Trophoblast cell (in vitro differentiated cells and primary cell): Measurements from ENCODE around the gene METTL26.
A peak's percentile ranks its signal among the peaks of the same experiment; 100 is the strongest.

ENCODE experiments used
- DNase-seq, 2 donors: peaks; one replicate each; pipeline ENCODE4 v3.0.0-alpha.2; 2016
- H2AFZ ChIP-seq: 2 replicates; pipeline ENCODE4 v1.6.1; 2013; ENCODE audit warnings: low read length, moderate library complexity, mild to moderate bottlenecking; ENCODE audit not compliant: insufficient read depth, poor library complexity
- H2AK5ac ChIP-seq: 2 replicates; pipeline ENCODE4 v1.6.1; 2013; ENCODE audit warnings: mild to moderate bottlenecking, low read length
- H2BK120ac ChIP-seq: 2 replicates; pipeline ENCODE4 v1.6.1; 2013; ENCODE audit warnings: low read length, mild to moderate bottlenecking, moderate library complexity; ENCODE audit not compliant: insufficient read depth, poor library complexity
- H2BK12ac ChIP-seq: 2 replicates; pipeline ENCODE4 v1.6.1; 2013; ENCODE audit warnings: mild to moderate bottlenecking, low read length, moderate library complexity
- H2BK5ac ChIP-seq: 2 replicates; pipeline ENCODE4 v1.6.1; 2013; ENCODE audit warnings: low read length, low read depth, moderate library complexity, mild to moderate bottlenecking; ENCODE audit not compliant: poor library complexity
- H3K14ac ChIP-seq: 2 replicates; pipeline ENCODE4 v1.6.1; 2013; ENCODE audit warnings: mild to moderate bottlenecking, low read length
- H3K18ac ChIP-seq: 2 replicates; pipeline ENCODE4 v1.6.1; 2013; ENCODE audit warnings: mild to moderate bottlenecking, low read length
- H3K23ac ChIP-seq: 2 replicates; pipeline ENCODE4 v1.6.1; 2013; ENCODE audit warnings: low read length
- H3K27ac ChIP-seq: 2 replicates; pipeline ENCODE4 v1.5.1; 2013; ENCODE audit warnings: low read depth, mild to moderate bottlenecking, inconsistent platforms, low read length, moderate library complexity
- H3K27me3 ChIP-seq: 2 replicates; pipeline ENCODE4 v1.6.1; 2013; ENCODE audit warnings: inconsistent platforms, mild to moderate bottlenecking, low read length, moderate library complexity; ENCODE audit not compliant: insufficient read depth
- H3K36me3 ChIP-seq, 2 experiments: 1 replicate in 1 of 2; 2 replicates in 1 of 2; pipeline ENCODE4 v1.6.1; 2013; ENCODE audit warnings: low read length in 2 of 2, mild to moderate bottlenecking in 2 of 2, moderate library complexity in 1 of 2; ENCODE audit not compliant: insufficient read depth in 2 of 2, control insufficient read depth in 1 of 2
- H3K4ac ChIP-seq: 2 replicates; pipeline ENCODE4 v1.6.1; 2013; ENCODE audit warnings: low read depth, mild to moderate bottlenecking, low read length, moderate library complexity
- H3K4me1 ChIP-seq, 2 experiments: 1 replicate in 1 of 2; 2 replicates in 1 of 2; pipeline ENCODE4 v1.6.1; 2013; ENCODE audit warnings: low read length in 2 of 2, mild to moderate bottlenecking in 2 of 2, moderate library complexity in 1 of 2; ENCODE audit not compliant: insufficient read depth in 2 of 2, control insufficient read depth in 1 of 2
- H3K4me2 ChIP-seq: 2 replicates; pipeline ENCODE4 v1.6.1; 2013; ENCODE audit warnings: inconsistent platforms, mild to moderate bottlenecking, low read length, moderate library complexity
- H3K4me3 ChIP-seq: 2 replicates; pipeline ENCODE4 v1.5.1; 2013; ENCODE audit warnings: mild to moderate bottlenecking, low read depth, low read length, inconsistent platforms
- H3K79me1 ChIP-seq: one replicate; pipeline ENCODE4 v1.6.1; 2013; ENCODE audit warnings: low read length
- H3K79me2 ChIP-seq: 2 replicates; pipeline ENCODE4 v1.6.1; 2013; ENCODE audit warnings: low read length, mild to moderate bottlenecking; ENCODE audit not compliant: control insufficient read depth, insufficient read depth, poor library complexity
- H3K9ac ChIP-seq: 2 replicates; pipeline ENCODE4 v1.6.1; 2013; ENCODE audit warnings: mild to moderate bottlenecking, low read length
- H3K9me3 ChIP-seq: 2 replicates; pipeline ENCODE4 v1.6.1; 2013; ENCODE audit warnings: low read depth, mild to moderate bottlenecking, control low read depth, inconsistent platforms, low read length; ENCODE audit not compliant: insufficient read depth
- H4K12ac ChIP-seq: 2 replicates; pipeline ENCODE4 v1.6.1; 2013; ENCODE audit warnings: low read depth, mild to moderate bottlenecking, low read length, moderate library complexity
- H4K8ac ChIP-seq: 2 replicates; pipeline ENCODE4 v1.6.1; 2013; ENCODE audit warnings: low read depth, mild to moderate bottlenecking, low read length, moderate library complexity
- H4K91ac ChIP-seq: one replicate; pipeline ENCODE4 v1.6.1; 2013; ENCODE audit warnings: low read depth, mild to moderate bottlenecking, low read length, moderate library complexity
- WGBS: extraction: QIAGEN DNeasy Blood & Tissue Kit; methylation state at CpG from one replicate; pipeline ENCODE4 v1.1.7; 2013; ENCODE audit warnings: missing lambda C conversion rate; ENCODE audit not compliant: insufficient read length, insufficient coverage; ENCODE audit errors: extremely low coverage; 5-methylcytosine and 5-hydroxymethylcytosine counted together

METTL26 gene

DNA sequence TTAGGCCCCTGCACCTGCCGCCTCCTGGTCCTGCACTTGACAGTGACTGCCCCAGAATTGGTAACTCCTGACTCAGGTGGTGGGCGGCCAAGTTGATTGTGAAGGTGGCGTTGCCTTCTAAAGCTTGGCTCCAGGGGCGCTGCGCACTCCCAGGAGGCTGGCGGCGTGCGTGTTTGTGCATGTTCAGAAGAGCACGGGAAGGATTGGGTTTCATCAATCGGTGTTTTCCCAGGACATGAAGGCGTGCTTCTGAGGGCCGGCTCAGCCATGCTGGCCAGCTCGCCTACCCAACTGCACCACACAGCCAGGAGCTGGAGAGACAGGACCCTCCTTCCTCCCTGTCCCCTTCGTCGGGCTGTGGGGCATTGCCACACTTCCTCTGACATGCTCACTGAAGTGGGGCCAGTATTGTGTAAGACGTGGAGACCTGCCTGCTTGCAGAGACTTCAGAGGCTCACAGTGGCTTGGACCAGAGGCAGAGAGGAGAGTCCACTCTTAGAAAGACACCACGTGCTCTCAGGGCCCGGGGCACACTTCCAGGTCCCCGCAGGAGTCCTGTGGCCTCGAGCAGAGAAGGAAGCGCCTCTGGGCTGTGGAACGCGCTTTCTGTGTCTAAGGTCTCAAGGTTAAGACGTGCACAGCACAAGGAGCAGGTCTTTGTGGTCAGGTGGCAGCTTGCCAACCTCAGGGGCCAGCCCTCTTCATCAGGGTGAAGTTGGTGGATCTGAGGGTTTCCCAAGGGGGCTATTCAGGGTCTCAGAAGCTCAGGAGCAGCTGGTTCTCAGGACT is 43.4 kb downstream of the METTL26 start:
- no peak overlapping the region for H3K4me2 ChIP-seq
- H4K12ac ChIP-seq = no peak overlapping the region
- H3K4me3 ChIP-seq = no peak overlapping the region
- peaks cover 32 to 40% of the 10 kb centered on the region in 2 experiments for H3K4me1 ChIP-seq
- H3K23ac ChIP-seq = no peak overlapping the region
- peaks cover 11 to 20% of the 10 kb centered on the region in 2 experiments for H3K36me3 ChIP-seq
- no peak overlapping the region for H2BK5ac ChIP-seq
- no peak overlapping the region for H3K9ac ChIP-seq
- no peak overlapping the region for H4K8ac ChIP-seq
- H3K18ac ChIP-seq = peak overlapping the region; percentile 9
- no peaks in the 10 kb centered on the region for H3K27me3 ChIP-seq
- peaks cover 3% of the 10 kb centered on the region for H3K9me3 ChIP-seq
- H3K79me1 ChIP-seq = peaks cover 22% of the 10 kb centered on the region
- peaks cover 28% of the 10 kb centered on the region for H3K79me2 ChIP-seq
- no peak overlapping the region for H3K4ac ChIP-seq
- no peak overlapping the region for H2BK12ac ChIP-seq
- H4K91ac ChIP-seq = peak overlapping the region; percentile 25
- no peak overlapping the region for H2AK5ac ChIP-seq
- no peak overlapping the region for H3K14ac ChIP-seq
- peak overlapping the region; percentile 35 for H3K27ac ChIP-seq
- no CpG with 5 or more reads among the region's 24 CpGs for WGBS
- DNase-seq = peak; percentile 78 to 88
- peak overlapping the region; percentile 6 for H2BK120ac ChIP-seq
- H2AFZ ChIP-seq = no peak overlapping the region

- H3K4me2 ChIP-seq = no peak overlapping the region
- H3K4me3 ChIP-seq = peak overlapping the region; percentile 11
- peaks cover 32 to 40% of the 10 kb centered on the region in 2 experiments for H3K4me1 ChIP-seq
- WGBS = no CpG with 5 or more reads among the region's 15 CpGs
- H2BK120ac ChIP-seq = peak overlapping the region; percentile 6
- H3K79me2 ChIP-seq = peaks cover 28% of the 10 kb centered on the region
- H4K12ac ChIP-seq = no peak overlapping the region
- H2AK5ac ChIP-seq = peak overlapping the region; percentile 28
- no peak overlapping the region for H3K9ac ChIP-seq
- H3K23ac ChIP-seq = no peak overlapping the region
- peaks cover 22% of the 10 kb centered on the region for H3K79me1 ChIP-seq
- peak overlapping the region; percentile 23 for H3K4ac ChIP-seq
- H3K14ac ChIP-seq = no peak overlapping the region
- no peak overlapping the region for H2AFZ ChIP-seq
- H3K18ac ChIP-seq = peak overlapping the region; percentile 9
- H2BK12ac ChIP-seq = no peak overlapping the region
- no peaks in the 10 kb centered on the region for H3K27me3 ChIP-seq
- peak overlapping the region; percentile 25 for H4K91ac ChIP-seq
- peak in 1 of 2 donors; percentile 44 for DNase-seq
- H3K9me3 ChIP-seq = peaks cover 3% of the 10 kb centered on the region
- H3K27ac ChIP-seq = no peak overlapping the region
- H4K8ac ChIP-seq = no peak overlapping the region
- H2BK5ac ChIP-seq = no peak overlapping the region
- H3K36me3 ChIP-seq = peaks cover 11 to 18% of the 10 kb centered on the region in 2 experiments
These were observed 44.1 kb downstream of the METTL26 start for GRCh38 chr16:591892-592517.

GRCh38 chr16:591231-591630 is 44.9 kb downstream of the METTL26 start:
- Histone ChIP-seq H3K36me3 (peaks cover 6 to 10% of the 10 kb centered on the region in 2 experiments), H4K8ac (no peak overlapping the region), H3K79me2 (peaks cover 28% of the 10 kb centered on the region), H4K12ac (no peak overlapping the region), H3K27me3 (no peaks in the 10 kb centered on the region), H2AK5ac (no peak overlapping the region), H3K9me3 (peaks cover 3% of the 10 kb centered on the region), H2BK120ac (no peak overlapping the region), H2BK12ac (no peak overlapping the region), H4K91ac (no peak overlapping the region), H2BK5ac (no peak overlapping the region), H3K9ac (no peak overlapping the region), H3K14ac (no peak overlapping the region), H3K4me3 (no peak overlapping the region), H3K4me1 (peaks cover 32 to 40% of the 10 kb centered on the region in 2 experiments), H3K4me2 (peak overlapping the region; percentile 85), H3K27ac (no peak overlapping the region), H2AFZ (no peak overlapping the region), H3K18ac (no peak overlapping the region), H3K79me1 (peaks cover 22% of the 10 kb centered on the region), H3K23ac (no peak overlapping the region), H3K4ac (peak overlapping the region; percentile 53)
- DNase-seq = peak; percentile 81 to 82
- WGBS = no CpG with 5 or more reads among the region's 8 CpGs

DNA sequence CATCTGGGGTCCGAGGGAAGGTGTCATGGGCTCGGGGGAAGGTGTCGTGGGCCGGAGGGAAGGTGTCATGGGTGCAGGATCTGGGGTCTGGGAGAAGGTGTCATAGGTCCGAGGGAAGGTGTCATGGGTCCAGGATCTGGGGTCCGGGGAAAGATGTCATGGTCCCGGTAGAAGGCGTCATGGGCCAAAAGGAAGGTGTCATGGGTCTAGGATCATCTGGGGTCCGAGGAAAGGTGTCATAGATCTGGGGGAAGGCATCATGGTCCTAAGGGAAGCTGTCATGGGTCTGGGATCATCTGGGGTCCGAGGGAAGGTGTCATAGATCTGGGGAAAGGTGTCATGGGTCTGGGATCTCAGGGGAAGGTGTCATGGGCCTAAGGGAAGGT is 45.3 kb downstream of the METTL26 start:
- H3K79me2 ChIP-seq = peaks cover 28% of the 10 kb centered on the region
- H4K91ac ChIP-seq = no peak overlapping the region
- no peak overlapping the region for H2BK5ac ChIP-seq
- H2BK12ac ChIP-seq = no peak overlapping the region
- peaks cover 32 to 40% of the 10 kb centered on the region in 2 experiments for H3K4me1 ChIP-seq
- no peak overlapping the region for H3K23ac ChIP-seq
- H4K8ac ChIP-seq = no peak overlapping the region
- H2BK120ac ChIP-seq = no peak overlapping the region
- H3K18ac ChIP-seq = peak overlapping the region; percentile 35
- H3K9me3 ChIP-seq = peaks cover 3% of the 10 kb centered on the region
- H3K4ac ChIP-seq = peak overlapping the region; percentile 53
- peak overlapping the region; percentile 42 for H2AK5ac ChIP-seq
- H3K79me1 ChIP-seq = peaks cover 22% of the 10 kb centered on the region
- no CpG with 5 or more reads among the region's 10 CpGs for WGBS
- H3K4me3 ChIP-seq = peak overlapping the region; percentile 87
- H3K4me2 ChIP-seq = peak overlapping the region; percentile 85
- H4K12ac ChIP-seq = no peak overlapping the region
- no peaks in the 10 kb centered on the region for H3K27me3 ChIP-seq
- H3K36me3 ChIP-seq = peaks cover 5 to 6% of the 10 kb centered on the region in 2 experiments
- no peak for DNase-seq
- H3K27ac ChIP-seq = no peak overlapping the region
- peak overlapping the region; percentile 75 for H3K14ac ChIP-seq
- H2AFZ ChIP-seq = no peak overlapping the region
- H3K9ac ChIP-seq = peak overlapping the region; percentile 71
